ENCODE measurements around the gene SEPSECS. TPM values are rescaled to one million over a fixed set of nuclear protein-coding genes. Genes with fewer than 3 reads are reported as not detected.

SEPSECS gene
- total RNA-seq, 1 experiment from 2014 or later = 3.1 TPM

DNA sequence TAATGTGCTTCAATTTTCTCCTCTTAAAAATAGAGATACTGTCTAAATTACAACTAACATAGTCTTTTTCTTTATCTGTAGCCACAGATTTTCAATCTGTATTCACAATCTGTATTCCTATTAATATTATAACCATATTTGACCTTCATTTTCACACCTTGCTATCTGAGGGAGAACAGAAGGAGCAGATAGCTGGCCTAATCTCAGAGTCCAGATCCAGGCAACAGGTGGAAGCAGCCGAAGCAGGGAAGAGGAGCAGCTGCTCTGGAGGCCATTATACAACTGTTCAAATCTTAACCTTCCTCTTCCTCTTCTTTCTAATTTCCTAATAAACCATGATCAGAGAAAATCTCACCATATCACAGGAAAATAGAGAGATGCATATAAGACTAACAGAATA, 14.2 kb downstream of the SEPSECS start:
- Histone ChIP-seq H3F3A (ENCODE audit: low read length, unreplicated experiment) (no peaks in the 10 kb centered on the region), H3K79me2 (ENCODE audit: low read length) (no peaks in the 10 kb centered on the region), H2AFZ (ENCODE audit: low read length) (no peak overlapping the region), H3K9me2 (replicated peaks; ENCODE audit: low read length) (no peaks in the 10 kb centered on the region), H3K27ac (ENCODE audit: low read length) (no peak overlapping the region), H4K20me1 (ENCODE audit: low read length) (no peaks in the 10 kb centered on the region), H3K4me2 (ENCODE audit: low read length) (no peak overlapping the region), H3K36me3 (ENCODE audit: low read depth, low read length) (no peaks in the 10 kb centered on the region), H3K9me3 (ENCODE audit: low read length) (no peaks in the 10 kb centered on the region), H3K27me3 (ENCODE audit: low read length) (no peaks in the 10 kb centered on the region), H3K9ac (ENCODE audit: low read length) (no peak overlapping the region), H3K4me3 (ENCODE audit: low read length) (no peak overlapping the region), H3K4me1 (ENCODE audit: insufficient read depth, low read length) (no peaks in the 10 kb centered on the region)
- BruUV-seq (replicated peaks) = no TSS peak
- intact Hi-C loops (cut with micrococcal nuclease) = loop anchor here (5.0 to 10.0 kb wide), 2 partner anchors 164 to 671 kb away; no protein-coding TSS in a partner anchor
- ATAC-seq (no peak), DNase-seq (no peak)
- no peak for TF ChIP-seq EZH2phosphoT487 (IDR thresholded peaks at IDR 0.05; ENCODE audit: borderline replicate concordance, low read length)
- TF ChIP-seq, protein P1, sequence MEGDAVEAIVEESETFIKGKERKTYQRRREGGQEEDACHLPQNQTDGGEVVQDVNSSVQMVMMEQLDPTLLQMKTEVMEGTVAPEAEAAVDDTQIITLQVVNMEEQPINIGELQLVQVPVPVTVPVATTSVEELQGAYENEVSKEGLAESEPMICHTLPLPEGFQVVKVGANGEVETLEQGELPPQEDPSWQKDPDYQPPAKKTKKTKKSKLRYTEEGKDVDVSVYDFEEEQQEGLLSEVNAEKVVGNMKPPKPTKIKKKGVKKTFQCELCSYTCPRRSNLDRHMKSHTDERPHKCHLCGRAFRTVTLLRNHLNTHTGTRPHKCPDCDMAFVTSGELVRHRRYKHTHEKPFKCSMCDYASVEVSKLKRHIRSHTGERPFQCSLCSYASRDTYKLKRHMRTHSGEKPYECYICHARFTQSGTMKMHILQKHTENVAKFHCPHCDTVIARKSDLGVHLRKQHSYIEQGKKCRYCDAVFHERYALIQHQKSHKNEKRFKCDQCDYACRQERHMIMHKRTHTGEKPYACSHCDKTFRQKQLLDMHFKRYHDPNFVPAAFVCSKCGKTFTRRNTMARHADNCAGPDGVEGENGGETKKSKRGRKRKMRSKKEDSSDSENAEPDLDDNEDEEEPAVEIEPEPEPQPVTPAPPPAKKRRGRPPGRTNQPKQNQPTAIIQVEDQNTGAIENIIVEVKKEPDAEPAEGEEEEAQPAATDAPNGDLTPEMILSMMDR (conservative IDR thresholded peaks at IDR 0.05; ENCODE audit: low read depth, low read length) = no peak
- TF ChIP-seq EZH2 (IDR thresholded peaks at IDR 0.05; ENCODE audit: low read length, unreplicated experiment) = no peak
- POLR2A ChIA-PET (ENCODE audit: unreplicated experiment) = no interaction called here
- CTCF ChIA-PET = no interaction called here

DNA sequence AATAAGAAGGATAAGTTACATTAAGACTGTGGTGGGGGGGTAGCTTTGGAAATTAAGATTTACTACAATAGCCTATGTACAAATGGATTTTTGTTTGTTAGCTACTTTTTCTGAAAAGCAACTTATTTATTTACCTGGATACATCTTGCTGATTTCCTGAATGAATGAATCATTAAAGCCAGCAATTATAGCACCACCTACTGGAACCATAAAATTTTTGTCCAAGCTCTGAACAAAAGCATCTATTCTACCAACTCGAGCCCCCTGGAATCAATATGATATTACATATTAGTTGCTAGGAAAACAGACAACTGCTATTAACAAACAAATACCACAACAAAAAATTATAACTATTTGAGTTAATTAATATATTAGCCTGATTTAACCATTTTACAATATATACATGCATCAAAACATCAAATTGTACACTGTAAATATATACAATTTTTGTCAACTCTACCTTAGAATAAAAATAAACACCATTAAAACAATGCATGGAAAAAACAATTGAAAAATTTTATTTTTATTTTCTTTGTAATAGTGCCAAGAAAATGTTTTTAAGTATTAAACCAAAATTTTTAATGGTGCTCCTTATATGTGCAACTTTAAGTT, 15.3 kb downstream of the SEPSECS start:
- ChIA-PET CTCF (interaction anchor here (0.6 to 1.1 kb wide), 6 partner anchors 12 to 421 kb away, joined by 3 to 8 read pairs (median 4); no protein-coding TSS in a partner anchor), POLR2A (ENCODE audit: unreplicated experiment) (interaction anchor here (0.5 kb wide), 1 partner anchor 672 kb away, joined by 8 read pairs; no protein-coding TSS in a partner anchor)
- Histone ChIP-seq H3K36me3 (ENCODE audit: low read depth, low read length) (no peaks in the 10 kb centered on the region), H3K79me2 (ENCODE audit: low read length) (no peaks in the 10 kb centered on the region), H2AFZ (ENCODE audit: low read length) (no peak overlapping the region), H3K27ac (ENCODE audit: low read length) (no peak overlapping the region), H3K4me1 (ENCODE audit: insufficient read depth, low read length) (no peaks in the 10 kb centered on the region), H3K27me3 (ENCODE audit: low read length) (no peaks in the 10 kb centered on the region), H4K20me1 (ENCODE audit: low read length) (no peaks in the 10 kb centered on the region), H3F3A (ENCODE audit: low read length, unreplicated experiment) (no peaks in the 10 kb centered on the region), H3K4me3 (ENCODE audit: low read length) (no peak overlapping the region), H3K9me2 (replicated peaks; ENCODE audit: low read length) (no peaks in the 10 kb centered on the region), H3K4me2 (ENCODE audit: low read length) (no peak overlapping the region), H3K9me3 (ENCODE audit: low read length) (no peaks in the 10 kb centered on the region), H3K9ac (ENCODE audit: low read length) (no peak overlapping the region)
- DNase-seq = peak; percentile 61
- intact Hi-C loops (cut with micrococcal nuclease) = loop anchor here (5.0 to 10.0 kb wide), 2 partner anchors 163 to 670 kb away; no protein-coding TSS in a partner anchor
- TF ChIP-seq, protein P1 (conservative IDR thresholded peaks at IDR 0.05; ENCODE audit: low read depth, low read length) = peak; percentile 73
- no peak for TF ChIP-seq EZH2phosphoT487 (IDR thresholded peaks at IDR 0.05; ENCODE audit: borderline replicate concordance, low read length)
- no peak for TF ChIP-seq EZH2 (IDR thresholded peaks at IDR 0.05; ENCODE audit: low read length, unreplicated experiment)
- ATAC-seq = no peak
- no TSS peak for BruUV-seq (replicated peaks)

DNA sequence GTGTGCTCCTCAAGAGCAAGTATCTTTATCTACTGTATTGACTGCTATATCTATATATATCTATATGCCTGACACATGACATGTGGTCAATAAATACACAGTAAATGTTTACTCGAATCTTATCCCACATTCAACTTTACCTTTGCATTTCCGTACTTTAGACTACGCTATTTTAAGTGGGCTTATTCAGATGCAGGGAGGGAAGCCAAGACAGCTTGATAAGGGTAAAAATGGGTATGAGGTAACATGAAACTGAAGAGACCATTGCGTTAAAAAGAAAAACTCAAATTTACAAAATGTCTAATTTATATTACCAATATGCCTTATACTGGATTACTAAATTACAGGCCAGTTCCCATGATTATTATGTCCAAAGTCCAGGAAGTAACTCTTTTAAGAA, 17.8 kb downstream of the SEPSECS start:
- Histone ChIP-seq H3K4me1 (ENCODE audit: insufficient read depth, low read length) (no peaks in the 10 kb centered on the region), H3K79me2 (ENCODE audit: low read length) (no peaks in the 10 kb centered on the region), H3K36me3 (ENCODE audit: low read depth, low read length) (no peaks in the 10 kb centered on the region), H3K9me3 (ENCODE audit: low read length) (no peaks in the 10 kb centered on the region), H4K20me1 (ENCODE audit: low read length) (no peaks in the 10 kb centered on the region), H2AFZ (ENCODE audit: low read length) (no peak overlapping the region), H3K9me2 (replicated peaks; ENCODE audit: low read length) (no peaks in the 10 kb centered on the region), H3F3A (ENCODE audit: low read length, unreplicated experiment) (no peaks in the 10 kb centered on the region), H3K27me3 (ENCODE audit: low read length) (no peaks in the 10 kb centered on the region), H3K9ac (ENCODE audit: low read length) (no peak overlapping the region), H3K4me3 (ENCODE audit: low read length) (no peak overlapping the region), H3K27ac (ENCODE audit: low read length) (no peak overlapping the region), H3K4me2 (ENCODE audit: low read length) (no peak overlapping the region)
- CTCF ChIA-PET = no interaction called here
- no peak for ATAC-seq
- no TSS peak for BruUV-seq (replicated peaks)
- TF ChIP-seq, protein P1 (conservative IDR thresholded peaks at IDR 0.05; ENCODE audit: low read depth, low read length) = no peak
- TF ChIP-seq EZH2 (IDR thresholded peaks at IDR 0.05; ENCODE audit: low read length, unreplicated experiment) (no peak), EZH2phosphoT487 (IDR thresholded peaks at IDR 0.05; ENCODE audit: borderline replicate concordance, low read length) (no peak)
- intact Hi-C loops (cut with micrococcal nuclease) = loop anchor here (10.0 kb wide), 1 partner anchor 668 kb away; no protein-coding TSS in a partner anchor
- DNase-seq = no peak
- POLR2A ChIA-PET (ENCODE audit: unreplicated experiment) = no interaction called here
